ENCODE data around the gene MAP3K14.
A peak's percentile ranks its signal among the peaks of the same experiment; 100 is the strongest.

Gene MAP3K14

DNA sequence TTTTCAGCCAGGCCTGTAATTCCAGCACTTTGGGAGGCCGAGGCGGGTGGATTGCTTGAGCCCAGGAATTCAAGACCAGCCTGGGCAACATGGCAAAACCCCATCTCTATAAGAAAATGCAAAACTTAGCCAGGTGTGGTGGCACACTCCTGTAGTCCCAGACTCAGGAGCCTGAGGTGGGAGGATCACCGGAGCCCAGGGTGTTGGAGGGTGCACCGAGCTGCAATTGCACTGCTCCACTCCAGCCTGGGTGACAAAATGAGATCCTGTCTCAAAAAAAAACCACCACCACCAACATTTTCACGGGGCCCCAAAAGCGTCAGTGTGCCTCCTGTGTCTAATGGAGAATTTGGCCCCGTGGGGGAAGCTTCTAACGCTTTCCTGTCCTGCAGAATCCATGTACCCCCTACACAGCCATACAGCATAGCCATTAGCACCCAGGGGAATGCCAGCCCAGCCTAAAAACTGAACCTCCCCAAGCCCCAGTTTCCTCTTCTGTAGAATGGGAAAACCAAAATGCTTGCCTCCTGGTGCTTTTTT is 22.2 kb upstream of the MAP3K14 start:
- no peak for DNase-seq

DNA sequence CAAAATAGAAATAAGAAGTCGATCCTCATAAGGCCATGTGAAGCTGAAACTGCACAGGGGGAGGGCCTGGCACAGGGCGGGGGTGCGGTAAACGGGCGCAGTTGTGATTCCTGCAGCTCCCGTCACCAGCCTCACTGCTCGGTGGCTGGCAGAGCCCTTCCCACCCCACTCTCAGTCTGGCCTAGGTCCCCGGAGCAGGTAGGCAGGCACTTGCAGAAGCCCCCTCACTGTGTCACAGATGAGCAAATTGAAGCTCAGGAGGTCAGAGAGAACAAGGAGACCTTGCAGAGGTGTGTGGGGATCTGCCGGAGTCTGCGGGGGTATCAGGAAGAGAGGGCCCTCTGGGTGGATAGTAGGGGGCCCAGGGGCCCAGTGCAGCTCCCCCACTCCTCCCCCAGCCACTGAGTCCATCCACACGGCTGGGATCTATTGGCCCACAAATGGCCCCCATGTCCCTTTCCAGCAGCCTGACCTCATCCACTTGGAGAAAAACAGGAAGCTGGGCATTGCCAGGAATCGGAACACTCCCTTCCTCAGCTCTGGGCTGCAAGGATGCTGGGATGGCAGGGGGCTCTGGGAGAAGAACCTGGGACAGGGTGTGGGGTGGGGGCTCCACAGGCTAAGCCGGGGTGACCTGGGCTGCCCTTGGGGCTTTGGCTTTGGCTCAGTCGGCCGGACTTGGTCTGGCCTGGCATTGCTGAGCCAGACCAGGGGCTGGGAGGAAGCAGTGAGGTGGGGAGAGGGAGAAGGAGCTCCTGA is 21.4 kb upstream of the MAP3K14 start:
- DNase-seq: no peak

DNA sequence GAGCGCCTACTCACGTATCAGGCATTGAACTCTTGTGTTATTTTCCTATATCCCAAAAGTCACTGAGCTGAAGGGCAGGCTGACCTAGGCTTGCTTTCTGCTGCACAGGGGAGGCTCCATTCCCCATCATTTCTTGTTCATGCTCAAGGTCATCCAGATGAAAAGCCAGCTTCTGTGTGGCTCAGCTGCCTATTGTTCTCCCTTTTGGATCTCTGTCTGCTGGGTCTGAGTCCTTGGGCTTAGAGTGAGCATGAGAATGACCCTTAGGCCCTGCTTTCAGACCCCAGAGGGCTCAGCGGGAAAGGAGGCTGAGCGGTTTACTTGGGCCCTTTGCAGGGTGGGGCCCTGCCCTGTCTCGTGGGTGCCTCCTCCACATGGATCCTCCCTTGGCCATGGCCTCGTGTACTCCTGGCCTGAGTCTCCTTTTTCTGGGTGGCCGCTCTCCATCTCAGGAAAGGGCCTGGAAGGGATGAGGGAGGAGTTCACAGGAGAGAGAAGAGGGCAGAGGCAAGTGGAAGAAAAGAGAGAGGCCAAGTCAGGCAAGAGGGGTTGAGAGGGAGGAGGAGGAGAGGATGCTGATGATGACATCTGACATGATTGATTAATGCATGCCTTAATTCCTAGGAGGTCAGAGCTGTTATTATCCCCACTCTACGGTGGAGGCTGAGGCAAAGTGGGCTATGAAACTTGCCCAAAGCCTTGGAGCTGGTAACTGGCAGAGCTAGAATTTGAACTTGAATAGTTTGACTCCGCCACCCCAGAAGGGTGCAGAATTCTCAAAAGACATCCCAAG is 19.8 kb upstream of the MAP3K14 start:
- no peak for DNase-seq

DNA sequence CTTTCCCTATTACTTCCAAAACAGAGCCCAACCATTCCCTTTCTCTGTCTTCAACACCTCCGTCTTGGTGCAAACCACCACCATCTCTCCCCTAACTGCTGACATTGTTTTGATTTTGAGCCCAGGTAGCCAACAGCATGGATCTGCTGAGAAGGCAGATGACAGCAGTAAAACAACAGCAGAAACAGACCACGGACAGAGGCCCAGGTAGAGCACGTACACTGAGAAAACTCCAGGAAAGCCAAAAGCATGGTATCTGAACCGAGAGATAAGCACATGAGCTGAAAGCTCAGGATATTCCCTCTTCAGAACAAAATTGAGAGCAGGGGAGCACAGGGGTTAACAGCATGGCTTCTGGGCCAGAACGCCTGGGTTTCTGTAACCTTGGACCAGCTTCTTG is 18.9 kb upstream of the MAP3K14 start:
- DNase-seq: no peak

DNA sequence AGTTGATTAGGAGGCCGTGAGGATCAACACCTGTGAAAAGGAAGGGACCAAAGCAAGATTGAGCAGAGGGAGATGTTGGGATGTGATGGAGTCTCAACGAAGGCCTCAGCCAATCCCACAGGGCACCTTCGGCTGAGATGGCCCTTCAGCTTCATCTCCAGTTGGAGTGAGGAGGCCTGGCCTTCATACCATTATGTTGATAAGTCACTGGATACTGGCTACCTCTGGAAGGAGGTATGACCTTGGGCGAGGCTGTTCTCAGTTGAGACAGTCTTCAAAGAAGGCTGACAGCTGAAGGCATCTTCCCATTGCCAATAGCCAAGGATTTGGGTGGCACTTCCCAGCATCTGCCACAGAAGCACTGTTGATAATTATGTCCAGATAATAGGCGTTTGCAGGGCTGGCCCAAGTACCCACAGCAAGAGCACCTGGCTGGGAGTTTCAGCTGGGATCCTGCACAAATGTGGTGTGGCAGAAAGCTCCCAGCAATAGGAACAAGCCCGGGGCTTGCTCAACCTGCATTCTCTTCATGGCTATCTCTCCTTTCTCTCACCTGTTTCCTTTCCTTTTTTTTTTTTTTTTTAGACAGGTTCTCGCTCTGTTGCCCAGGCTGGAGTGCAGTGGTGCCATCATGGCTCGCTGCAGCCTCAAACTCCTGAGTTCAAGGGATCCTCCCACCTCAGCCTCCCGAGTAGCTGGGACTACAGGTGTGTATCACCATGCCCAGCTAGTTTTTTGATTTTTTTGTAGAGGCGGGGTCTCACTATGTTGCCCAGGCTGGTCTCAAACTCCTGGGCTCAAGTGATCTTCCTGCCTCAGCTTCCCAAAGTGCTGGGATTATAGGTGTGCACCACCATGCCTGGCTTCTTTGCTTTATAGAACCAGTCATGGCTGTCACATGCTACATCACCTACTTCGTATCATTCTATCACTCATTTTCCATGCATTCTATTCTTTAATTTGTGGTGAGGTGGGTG is 18.2 kb upstream of the MAP3K14 start:
- no peak for DNase-seq

DNA sequence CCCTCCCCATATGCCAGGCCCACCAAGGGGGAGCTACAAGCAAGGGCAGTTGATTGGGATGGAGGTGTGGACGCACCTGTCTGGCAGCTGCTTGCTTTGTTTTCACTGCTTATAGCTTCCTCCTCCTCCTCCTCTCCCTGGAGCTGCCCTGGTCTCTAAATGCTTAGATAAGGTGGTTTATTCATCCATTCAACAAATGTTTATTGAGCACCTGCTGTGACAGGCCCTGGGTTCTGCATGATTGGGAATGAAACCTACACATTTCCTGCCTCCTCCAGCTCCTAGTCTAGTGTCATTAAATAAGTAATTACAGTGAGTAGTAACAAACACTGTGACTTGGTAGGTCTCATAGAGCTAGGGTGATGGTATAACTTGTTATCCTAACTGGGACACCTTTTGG is 17.4 kb upstream of the MAP3K14 start:
- no peak for DNase-seq

DNA sequence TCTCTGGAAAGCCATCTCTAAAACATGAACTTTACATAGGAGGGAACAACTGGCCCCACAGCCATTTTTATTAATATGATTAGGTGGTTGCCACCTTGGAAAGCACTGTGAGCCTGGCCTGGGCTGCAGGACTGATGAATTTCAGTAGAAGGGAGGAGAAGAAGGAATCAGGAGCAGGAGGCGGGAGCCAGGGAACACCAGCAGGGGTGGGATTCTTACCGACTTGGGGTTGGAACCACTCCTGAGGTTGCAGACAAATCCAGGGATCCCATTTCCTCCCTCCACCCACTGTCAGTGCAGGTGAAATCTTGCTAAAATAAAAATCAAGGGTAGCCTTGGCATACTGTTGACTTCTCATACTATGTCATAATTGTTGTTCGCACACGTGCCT is 16.9 kb upstream of the MAP3K14 start:
- DNase-seq: no peak

DNA sequence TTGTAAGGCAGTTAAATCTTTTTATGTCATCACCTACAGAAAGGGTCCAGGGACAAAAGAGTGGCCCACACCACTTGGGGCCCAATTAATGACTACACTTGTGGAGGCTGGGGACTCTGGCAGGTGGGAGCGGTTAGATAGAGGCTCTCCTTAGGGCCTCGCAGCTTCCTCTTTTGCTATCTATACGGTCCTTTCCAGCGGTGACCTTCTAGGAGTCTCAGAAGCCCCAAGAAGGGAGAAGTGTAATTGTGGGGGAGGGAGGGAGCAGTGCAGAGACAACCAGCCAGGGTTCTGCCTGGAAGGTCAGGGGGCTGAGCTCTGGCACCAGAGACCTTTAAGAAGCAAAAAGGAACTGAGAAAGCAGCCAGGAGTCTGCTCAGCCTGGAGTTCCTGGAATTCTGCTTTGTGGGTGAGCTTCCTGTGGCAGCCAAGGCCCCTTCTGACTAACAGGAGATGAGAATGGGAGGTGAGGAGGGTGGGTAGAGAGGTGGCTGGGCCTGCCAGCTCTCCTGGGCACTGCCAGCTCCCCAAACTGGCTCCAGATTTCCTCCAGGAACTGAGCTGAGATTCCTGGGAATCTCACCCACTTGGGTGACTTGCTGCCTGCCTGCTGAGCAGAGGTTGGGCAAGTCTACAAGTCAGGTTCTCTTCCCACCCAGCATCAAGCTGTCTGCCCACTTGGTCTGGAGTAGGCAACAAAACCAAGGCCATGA is 16.3 kb upstream of the MAP3K14 start:
- no peak for DNase-seq

DNA sequence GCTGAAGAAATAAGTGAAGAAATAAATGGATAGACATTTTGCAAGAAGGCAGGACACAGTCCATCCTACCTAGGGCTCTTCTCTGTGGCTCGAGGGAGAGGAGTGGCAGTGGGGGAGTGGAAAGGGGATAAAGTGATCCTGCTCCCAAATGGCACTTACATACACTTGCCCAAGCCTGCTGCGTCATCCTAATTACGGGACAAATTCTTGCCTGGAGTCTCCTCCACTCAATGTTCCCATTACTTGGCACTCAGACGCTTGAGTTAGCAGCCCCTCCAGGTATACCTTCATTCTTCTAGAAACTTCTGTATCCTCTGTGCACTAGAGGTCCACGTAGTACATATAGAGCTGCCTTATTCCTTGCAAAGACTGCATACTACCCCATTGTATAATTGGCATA is 15.7 kb upstream of the MAP3K14 start:
- no peak for DNase-seq

DNA sequence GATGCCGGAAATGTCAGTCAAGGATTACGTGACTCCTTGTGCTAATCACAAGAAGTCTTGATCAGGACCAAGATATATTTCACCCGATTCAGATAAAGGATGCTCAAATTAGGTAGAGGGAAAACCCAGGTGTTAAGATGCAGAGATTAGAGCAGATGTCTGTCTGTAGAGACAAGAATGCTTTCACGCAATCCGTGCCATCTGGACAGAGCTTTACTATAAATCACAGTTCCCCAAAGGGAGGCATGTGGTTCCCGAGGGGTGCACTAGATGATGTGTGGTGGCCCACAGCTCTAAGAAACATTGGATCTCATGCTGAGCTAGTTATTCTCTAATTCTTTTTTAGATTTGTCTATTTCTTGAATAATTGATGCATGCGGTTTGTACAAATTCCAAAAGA is 9.8 kb upstream of the MAP3K14 start:
- DNase-seq: no peak

DNA sequence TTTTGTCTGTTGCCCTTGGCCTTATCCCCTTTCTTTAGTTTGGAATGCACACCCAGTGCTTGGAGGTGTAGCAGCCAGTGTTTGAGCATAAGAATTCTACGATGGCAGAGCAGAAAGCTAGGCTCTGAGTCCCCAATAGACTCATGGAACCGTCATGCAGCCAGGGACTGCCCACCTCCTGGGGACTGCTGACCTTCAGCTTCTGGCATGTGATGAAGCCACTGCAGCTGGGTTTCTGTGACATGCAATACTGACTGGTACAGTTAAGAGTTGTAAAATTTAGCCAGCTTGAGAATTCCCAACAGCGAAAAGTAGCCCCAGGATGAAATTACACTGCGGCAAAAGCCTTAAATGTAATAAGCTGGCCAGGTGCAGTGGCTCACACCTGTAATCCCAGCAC is 9.0 kb upstream of the MAP3K14 start:
- DNase-seq: no peak

DNA sequence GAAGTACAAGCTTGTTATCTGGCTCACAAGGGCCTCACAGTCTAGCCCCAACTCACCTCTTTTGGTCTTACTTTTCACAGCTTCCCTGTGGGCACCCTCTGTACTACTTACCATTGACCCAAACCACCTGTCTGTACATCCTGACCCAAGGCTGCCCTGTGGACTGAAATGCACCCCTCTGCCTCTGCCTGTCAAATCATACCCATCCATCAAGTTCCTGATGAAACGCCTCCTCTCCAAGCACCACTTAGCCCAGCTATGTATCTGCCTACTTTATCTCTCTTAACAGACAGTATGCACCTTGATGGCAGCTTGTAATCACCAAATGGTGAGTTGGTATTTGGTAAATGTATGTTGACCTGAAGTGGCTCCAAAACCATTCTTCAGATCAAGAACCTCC is 7.5 kb upstream of the MAP3K14 start:
- DNase-seq: no peak

DNA sequence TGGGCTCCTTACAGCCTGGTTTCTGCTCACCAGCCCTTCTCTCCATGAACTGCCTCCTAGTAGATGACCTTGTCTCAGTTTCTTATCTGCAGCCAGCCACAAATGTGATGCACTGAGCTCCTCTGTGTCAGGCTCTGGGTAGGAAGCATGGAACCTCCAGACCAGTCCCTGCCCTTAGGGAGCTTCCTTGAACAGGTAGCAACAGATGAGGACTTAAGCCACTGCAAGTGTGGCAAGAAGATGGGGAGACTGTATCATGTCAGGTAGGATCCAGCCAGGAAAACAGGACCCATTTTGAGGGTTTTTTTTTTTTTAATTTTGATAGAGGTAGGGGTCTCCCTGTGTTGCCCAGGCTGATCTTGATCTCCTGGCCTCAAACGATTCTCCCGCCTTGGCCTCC is 5.3 kb upstream of the MAP3K14 start:
- no peak for DNase-seq

DNA sequence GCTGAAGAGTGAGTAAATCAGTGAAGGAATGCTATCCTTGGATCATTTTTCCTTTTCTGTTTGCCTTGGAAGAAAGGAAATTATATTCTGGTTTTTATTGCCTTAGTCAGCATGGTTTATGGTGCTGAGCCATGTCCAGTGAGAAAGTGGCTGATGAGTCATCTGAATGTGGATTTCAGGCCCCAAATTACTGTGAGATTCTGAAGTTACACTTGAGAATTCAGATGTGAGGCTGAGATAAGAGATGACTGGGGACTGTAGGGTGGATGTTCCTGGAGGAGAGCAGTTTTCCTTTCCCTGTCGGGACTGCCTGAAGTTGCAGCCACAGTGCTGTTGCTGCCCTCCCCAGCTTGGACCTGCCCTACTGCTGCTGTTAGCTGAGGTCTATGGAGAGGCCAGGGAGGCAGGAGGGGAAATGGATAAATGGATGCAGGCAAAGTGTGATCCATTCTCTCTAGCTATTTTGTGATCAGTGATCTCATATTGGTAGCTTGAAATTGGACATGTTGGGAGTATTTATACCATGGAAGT is 4.2 kb upstream of the MAP3K14 start:
- DNase-seq: no peak

DNA sequence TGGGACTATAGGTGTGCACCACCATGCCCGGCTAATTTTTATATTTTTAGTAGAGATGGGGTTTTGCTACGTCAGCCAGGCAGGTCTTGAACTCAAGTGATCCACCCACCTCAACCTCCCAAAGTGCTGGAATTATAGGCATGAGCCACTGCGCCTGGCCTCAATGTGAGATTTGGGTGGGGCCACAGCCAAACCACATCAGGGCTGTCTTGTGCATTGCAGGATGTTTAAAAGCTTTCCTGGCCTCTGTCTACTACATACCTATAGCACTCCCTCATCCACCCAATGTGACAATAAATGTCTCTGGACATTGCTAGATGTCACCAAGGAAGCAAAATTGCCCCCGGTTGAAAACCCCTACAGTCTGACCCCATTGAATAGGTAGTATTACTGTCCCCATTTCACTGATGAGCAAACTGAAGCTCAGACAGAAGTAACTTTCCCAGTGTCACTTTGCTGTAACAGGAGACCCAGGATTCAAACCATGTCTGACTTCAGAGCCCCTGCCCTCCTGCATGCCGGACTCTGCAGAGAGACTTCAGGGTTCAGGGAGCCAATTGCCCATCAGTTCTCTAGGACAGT is 3.6 kb upstream of the MAP3K14 start:
- no peak for DNase-seq

DNA sequence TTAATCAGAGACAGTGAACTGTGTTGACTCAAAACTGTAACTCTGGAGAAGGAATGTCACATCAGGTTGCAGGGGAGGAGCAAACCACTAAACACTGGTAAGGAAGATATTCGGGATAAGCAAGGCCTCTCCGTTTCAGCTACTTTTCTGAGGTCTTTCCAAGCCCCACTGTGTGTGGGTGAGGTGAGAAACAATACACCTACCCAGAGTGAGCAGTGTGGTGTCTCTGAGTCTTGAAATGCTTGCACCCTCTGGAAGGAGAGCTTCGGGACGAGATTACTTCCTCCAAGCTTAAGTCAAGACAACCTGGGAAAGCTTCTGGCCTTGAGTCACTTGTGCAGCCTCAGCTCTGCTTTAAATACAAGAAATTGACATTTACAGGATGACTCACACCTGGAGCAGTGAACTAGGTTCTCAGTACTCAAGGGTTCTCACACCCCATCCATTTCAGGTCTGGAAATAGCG is 2.5 kb upstream of the MAP3K14 start:
- DNase-seq: no peak

DNA sequence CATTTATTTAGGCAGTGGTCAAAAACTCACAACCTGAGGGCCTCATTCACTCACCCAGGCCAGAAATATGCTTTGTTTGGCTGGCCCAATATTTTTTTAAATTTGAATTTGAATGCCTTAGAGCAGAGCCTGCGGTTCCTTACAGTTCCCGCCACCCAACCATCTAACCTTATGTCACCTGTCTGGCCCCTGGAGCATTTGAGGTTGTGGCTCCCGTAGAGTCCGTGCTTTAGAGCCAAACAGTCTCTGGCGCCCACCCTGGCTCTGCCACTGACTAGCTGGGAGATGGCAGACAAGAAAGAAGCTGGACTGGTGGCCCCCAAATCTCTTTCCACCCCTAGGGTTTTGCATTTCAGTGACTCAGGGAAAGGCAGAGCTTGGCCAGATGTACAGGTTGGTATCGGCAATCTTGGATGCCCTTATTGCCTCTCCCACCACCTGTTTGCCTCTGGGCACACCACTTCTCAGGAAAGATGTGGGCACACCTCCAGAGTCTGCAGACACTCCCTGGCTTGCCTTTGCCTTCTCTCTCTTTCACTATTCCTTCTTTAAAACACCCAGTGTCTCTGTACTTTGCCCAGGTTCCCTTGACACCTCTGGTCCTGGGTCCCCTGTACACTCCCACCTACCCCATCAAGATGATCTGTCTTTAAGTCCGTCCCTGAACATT is 1.9 kb upstream of the MAP3K14 start:
- no peak for DNase-seq

DNA sequence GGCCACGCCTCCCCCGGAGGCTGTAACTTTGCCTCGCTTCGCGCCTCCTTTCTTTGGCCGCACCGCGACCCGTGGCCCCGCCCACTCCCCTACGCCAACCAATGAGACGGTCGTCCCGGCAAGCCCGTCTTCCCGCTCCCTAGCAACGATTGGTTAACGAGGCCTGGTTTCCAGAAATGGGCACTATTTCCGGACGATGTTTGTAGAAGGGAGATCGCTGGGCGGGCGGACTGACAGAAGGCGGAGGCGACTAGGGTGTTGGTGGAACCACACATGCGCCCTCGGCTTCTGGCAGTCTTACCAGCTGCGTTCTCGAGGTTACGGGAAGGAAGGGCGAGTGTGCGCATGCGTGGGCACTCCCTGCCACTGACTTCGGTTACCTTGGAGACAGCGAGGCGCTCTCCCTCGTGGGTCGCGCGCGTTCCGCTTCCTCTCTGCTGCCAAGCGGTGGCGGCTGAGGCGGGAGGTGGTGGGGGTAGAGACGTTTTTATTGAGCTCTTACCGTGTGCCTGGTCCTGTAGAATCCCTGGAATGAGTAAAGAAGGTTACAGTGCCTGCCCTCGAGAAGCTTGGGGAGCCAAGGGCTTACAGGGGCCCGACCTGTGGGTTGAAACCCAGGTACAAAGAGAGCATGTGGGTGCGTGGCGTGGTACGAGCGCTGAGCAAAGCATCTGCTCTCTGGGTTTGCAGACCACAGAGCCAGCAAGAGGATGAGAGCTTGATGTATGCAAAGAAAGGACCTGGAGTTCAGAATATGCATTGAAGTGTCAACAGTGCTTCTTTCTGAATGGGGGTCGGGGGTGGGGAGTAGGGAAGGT is 500 bp upstream of the MAP3K14 start:
- DNase-seq: peak; percentile 99

DNA sequence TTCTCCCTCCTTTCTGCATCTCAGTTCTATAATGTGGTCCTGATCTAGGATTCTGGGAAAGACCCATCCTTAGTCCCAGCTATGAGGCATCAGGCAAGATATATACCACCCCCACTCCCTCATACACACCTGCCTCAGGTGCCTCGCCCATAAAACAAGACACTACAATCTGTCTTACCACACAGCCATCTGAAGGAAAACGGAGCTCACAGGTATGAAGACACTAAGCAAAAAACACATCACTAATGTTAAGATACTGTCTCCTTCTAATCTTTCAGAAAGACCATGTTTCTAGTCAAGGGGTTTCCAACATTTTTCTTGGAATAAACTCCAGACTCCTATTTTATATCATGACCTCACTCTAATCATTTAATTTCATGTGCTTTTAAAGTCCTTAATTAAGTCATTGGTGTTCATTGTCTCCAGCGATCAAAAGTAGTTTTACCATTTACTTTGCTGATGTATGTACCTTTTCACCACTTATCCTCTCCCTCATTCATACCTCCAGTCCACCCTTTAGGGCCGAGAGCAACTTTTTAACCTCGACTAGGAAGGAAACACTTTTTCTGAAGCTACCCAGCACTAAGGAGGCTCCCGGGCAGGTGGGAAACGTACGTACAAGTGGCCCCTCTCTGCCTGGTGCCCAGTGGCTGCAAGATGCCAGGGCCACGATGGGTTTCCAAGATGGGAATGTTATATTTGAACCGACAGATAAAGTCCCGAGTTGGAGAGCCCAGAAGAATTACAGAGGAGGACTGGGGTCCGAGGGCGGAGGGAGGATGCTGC is 979 bp downstream of the MAP3K14 start:
- no peak for DNase-seq

Measured in NCI-H1105 treated with DMSO at 0.1 percent for 48 hours (cell line).